Coronary artery (tissue), 2 donors: ENCODE data around the gene ELAC1.
"Not testable (repeated sequence)": the region's sequence is repeated elsewhere in the genome, so short reads cannot be mapped to it uniquely, and the experiment has no call there.

Experiments used
- DNase-seq: peaks from one replicate; pipeline ENCODE4 v3.0.0-alpha.2; 2017; ENCODE audit warnings: low spot score
- H3K27ac ChIP-seq, 2 donors: fragments of 200-600 bp; sonication (generic); one replicate each; pipeline ENCODE4 v1.5.1; 2016 to 2019
- H3K4me3 ChIP-seq: fragments of 200-600 bp; sonication (generic); 2 replicates; pipeline ENCODE4 v1.5.1; 2016; ENCODE audit warnings: mild to moderate bottlenecking, moderate library complexity
- TF ChIP-seq, protein P1 (sequence below): fragments of 200-600 bp; sonication (generic); IDR thresholded peaks from one replicate; pipeline ENCODE4 v1.5.1; 2019; ENCODE audit warnings: antibody characterized with exemption

The ELAC1 gene

DNA sequence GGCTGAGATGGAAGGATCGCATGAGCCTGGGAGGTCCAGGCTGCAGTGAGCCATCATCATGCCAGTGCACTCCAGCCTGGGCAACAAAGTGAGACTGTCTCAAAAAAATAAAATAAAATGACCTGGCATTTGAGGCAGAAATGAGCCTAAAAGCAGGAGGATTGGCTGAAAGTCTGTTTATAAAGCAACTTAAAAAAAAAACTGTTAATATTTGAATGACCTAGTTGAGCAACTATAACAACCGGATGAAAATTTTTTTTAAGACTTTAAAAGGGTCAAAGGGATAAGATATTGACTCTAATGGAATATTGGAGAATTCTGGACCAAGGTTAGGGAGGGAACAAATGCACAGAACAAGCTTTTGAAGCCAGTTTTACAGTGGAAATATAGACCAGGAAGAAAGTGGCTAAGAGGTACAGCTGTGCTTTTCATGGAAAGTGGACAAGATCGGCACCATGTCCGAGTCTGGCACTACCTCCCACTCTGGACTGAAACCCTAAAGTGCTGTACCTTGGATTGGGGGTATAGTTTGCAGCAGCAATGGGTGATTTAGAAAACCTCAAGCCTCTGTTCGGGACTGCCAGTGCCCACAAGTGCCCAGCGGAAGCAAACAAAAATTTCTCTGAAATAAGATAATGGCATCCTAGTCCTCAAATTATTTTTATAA, 33.2 kb upstream of the ELAC1 start:
- no peak for DNase-seq
- H3K27ac ChIP-seq = no peak overlapping the region
- no peak overlapping the region for H3K4me3 ChIP-seq
- TF ChIP-seq, protein P1, sequence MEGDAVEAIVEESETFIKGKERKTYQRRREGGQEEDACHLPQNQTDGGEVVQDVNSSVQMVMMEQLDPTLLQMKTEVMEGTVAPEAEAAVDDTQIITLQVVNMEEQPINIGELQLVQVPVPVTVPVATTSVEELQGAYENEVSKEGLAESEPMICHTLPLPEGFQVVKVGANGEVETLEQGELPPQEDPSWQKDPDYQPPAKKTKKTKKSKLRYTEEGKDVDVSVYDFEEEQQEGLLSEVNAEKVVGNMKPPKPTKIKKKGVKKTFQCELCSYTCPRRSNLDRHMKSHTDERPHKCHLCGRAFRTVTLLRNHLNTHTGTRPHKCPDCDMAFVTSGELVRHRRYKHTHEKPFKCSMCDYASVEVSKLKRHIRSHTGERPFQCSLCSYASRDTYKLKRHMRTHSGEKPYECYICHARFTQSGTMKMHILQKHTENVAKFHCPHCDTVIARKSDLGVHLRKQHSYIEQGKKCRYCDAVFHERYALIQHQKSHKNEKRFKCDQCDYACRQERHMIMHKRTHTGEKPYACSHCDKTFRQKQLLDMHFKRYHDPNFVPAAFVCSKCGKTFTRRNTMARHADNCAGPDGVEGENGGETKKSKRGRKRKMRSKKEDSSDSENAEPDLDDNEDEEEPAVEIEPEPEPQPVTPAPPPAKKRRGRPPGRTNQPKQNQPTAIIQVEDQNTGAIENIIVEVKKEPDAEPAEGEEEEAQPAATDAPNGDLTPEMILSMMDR = no peak

DNA sequence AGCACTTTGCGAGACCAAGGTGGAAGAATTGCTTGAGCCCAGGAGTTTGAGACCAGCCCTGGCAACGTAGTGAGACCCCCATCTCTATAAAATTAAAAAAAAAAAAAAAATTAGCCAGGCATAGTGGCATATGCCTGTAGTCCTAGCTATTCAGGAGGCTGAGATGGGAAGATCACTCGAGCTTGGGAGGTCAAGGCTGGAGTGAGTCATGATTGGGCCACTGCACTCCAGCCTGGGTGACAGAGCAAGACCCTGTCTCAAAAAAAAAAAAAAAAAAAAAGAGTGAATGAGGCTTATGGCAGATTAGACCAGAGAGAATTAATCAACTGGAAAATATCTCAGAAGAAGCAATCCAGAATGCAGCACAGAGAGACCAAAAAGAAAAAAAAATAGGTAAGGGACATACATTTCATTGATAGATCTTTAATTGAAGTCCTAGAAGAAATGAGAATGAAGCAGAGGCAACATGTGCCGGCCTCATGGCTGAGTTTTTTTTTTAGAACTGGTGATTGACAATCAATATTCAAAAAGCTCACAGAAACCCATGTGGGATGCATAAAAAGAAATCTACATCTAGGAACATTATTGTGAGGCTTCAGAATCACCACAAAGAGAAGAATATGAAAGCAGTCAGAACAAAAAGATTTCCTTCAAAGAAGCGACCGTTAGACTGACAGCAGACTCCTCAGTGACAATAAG, 32.2 kb upstream of the ELAC1 start:
- no peak for DNase-seq
- Histone ChIP-seq H3K27ac (no peak overlapping the region), H3K4me3 (no peak overlapping the region)
- TF ChIP-seq, protein P1 = no peak

DNA sequence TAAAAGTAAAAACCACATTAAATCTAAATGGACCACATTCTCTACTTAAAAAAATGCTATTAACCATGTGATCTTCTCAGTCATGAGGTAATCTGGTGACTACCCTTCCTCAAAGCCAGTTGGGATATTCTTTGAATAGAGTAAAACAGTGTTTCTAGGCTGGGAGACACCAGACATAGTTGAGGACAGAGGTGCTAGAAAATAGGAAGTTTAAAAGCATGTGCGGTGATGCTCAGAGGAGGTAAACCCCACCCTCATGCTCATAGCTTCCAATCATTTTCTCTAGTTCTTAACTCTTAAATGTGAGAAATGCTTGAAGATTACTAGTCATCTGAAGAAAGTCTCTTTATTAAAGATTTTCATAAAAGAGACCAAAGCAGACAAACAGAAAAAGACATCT, 30.7 kb upstream of the ELAC1 start:
- TF ChIP-seq, protein P1 = no peak
- Histone ChIP-seq H3K4me3 (no peak overlapping the region), H3K27ac (no peak overlapping the region)
- no peak for DNase-seq

DNA sequence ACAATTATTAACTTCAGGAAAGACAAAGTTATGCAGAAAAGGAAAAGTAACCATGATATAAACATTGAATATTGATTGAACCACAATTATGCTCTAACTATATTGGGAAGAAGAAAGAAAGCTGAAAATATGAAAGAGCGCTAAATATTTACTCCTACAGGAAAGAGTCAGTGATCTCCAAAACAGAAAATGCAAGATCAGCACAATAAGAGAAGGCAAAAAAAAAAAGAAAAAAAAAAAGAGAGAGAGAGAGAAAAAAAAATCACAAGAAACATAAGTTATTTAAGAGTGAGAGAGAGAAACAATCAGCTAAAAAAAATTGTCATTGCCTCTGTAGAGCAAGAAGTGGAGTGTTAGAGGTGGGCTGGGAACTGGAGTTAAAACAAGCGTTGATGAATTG, 28.9 kb upstream of the ELAC1 start:
- no peak overlapping the region for H3K27ac ChIP-seq
- TF ChIP-seq, protein P1 = no peak
- H3K4me3 ChIP-seq = no peak overlapping the region
- DNase-seq = no peak

DNA sequence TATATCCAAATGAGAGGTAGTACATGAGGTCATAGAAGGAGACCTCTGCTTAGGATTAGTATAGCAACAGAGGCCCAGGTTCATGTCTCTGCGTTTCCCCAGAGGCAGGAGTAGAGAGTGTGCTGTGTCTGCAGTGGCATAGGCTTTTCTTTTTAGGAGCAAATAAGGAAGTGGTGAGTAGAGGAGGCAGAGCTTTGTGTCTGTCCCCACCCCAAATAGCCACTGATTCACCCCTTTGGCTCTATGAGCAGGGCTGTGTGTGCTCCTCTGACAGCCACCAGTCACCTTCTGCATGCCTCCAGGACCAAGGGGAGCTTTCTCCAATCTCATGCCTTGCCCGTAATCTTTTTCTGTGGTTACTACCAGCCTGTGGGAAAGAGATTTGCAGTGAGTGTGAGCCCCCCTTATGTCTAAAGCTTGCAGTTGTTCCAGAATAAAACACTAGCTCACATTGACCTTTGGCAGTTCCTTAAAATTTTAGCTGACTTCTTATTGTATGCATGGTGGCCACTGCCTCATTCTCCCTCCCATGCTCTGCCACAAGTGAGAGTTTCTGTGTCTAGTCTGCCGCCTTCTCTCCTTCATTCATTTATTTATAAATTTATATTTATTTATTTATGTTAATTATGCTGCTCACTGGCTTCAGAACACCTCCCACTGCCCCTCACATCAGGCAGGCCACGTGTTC, 23.5 kb upstream of the ELAC1 start:
- TF ChIP-seq, protein P1 = no peak
- no peak for DNase-seq
- Histone ChIP-seq H3K27ac (no peak overlapping the region), H3K4me3 (no peak overlapping the region)

DNA sequence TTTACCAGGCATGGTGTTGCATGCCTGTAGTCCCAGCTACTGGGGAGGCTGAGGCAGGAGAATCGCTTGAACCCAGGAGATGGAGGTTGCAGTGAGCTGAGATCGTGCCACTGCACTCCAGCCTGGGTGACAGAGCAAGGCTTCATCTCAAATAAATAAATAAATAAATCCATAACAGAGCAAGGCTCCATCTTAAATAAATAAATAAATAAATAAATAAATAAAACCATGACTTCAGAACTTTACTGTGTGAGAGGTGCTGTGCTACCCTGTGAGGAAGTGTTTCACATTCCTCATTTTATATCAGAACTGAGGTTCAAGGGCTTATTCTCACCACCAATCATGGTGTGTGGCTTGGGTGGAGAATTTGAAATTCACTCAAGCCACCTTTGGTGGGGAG, 21.9 kb upstream of the ELAC1 start:
- not testable (repeated sequence) for H3K27ac ChIP-seq, H3K4me3 ChIP-seq, DNase-seq

DNA sequence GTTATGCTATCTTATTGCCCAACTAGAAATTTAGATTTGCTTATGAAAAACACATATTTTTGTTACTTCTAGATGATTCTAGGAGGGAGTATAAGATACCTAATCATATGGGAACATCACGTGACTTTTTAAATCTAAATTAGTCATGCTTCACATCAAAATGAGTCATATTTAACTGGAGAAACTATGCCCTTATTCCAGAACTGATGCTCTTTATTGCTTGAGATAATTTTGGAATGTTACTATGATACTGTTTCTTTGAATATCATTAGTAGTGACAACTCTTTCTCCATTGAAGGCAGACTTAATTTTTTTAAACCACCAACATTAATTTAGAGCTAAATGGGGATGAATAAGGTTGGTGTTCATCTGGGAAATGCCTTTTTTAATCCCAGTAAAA, 19.9 kb upstream of the ELAC1 start:
- no peak overlapping the region for H3K4me3 ChIP-seq
- no peak for DNase-seq
- no peak overlapping the region for H3K27ac ChIP-seq
- TF ChIP-seq, protein P1 = no peak
